Thyroid gland (tissue), 4 donors: Measurements from ENCODE around the gene TXNL4B.

ENCODE experiments used
- POLR2A ChIP-seq, 2 donors: fragments of 450-650 bp; IDR thresholded peaks; one replicate each; pipeline ENCODE4 v1.6.1; 2017; ENCODE audit warnings: antibody characterized with exemption in 2 of 2, mild to moderate bottlenecking in 2 of 2, moderate library complexity in 1 of 2
- TF ChIP-seq, protein P1 (sequence below), 6 experiments: fragments of 200-600 bp in 3 of 6; fragments of 450-650 bp in 3 of 6; sonication (generic) in 3 of 6; IDR thresholded peaks; one replicate each; pipeline ENCODE4 v1.5.1; 2016 to 2019; ENCODE audit warnings: antibody characterized with exemption in 6 of 6, mild to moderate bottlenecking in 2 of 6, inconsistent platforms in 1 of 6, moderate library complexity in 1 of 6

DNA sequence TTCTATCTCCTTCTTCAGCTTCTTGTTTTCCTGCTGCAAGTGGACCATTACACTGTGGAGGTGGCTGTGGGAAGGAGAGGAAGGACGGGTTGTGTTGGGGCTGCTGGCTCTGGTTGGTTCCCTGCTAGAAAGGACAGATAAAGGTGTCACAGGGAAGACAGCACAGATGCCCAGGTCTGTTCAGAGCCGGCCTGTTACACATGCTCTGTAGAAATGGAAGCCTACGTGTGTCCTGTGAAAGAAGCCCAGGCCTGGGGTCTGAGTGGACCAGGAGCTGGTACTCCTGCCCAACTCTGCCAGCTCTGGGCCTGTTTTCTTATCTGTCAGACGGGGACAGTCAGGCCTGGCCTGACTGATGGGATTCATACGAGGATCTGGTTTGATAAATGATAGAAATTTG is 26.6 kb upstream of the TXNL4B start:
- TF ChIP-seq, protein P1, sequence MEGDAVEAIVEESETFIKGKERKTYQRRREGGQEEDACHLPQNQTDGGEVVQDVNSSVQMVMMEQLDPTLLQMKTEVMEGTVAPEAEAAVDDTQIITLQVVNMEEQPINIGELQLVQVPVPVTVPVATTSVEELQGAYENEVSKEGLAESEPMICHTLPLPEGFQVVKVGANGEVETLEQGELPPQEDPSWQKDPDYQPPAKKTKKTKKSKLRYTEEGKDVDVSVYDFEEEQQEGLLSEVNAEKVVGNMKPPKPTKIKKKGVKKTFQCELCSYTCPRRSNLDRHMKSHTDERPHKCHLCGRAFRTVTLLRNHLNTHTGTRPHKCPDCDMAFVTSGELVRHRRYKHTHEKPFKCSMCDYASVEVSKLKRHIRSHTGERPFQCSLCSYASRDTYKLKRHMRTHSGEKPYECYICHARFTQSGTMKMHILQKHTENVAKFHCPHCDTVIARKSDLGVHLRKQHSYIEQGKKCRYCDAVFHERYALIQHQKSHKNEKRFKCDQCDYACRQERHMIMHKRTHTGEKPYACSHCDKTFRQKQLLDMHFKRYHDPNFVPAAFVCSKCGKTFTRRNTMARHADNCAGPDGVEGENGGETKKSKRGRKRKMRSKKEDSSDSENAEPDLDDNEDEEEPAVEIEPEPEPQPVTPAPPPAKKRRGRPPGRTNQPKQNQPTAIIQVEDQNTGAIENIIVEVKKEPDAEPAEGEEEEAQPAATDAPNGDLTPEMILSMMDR (IDR thresholded peaks at IDR 0.05), result no peak
- TF ChIP-seq POLR2A (IDR thresholded peaks at IDR 0.05), result no peak
